Stimulated activated CD8-positive, alpha-beta memory T cell treated with anti-CD3 and anti-CD28 coated beads, Interleukin-2, amount 100 ng/mL, for 48 hours (primary cell): ENCODE results near the gene ELAPOR1.

Source experiments
- DNase-seq, 2 donors: peaks; one replicate each; pipeline ENCODE4 v3.0.0-alpha.2; 2020; ENCODE audit warnings: low read depth in 2 of 2

Gene ELAPOR1

DNA sequence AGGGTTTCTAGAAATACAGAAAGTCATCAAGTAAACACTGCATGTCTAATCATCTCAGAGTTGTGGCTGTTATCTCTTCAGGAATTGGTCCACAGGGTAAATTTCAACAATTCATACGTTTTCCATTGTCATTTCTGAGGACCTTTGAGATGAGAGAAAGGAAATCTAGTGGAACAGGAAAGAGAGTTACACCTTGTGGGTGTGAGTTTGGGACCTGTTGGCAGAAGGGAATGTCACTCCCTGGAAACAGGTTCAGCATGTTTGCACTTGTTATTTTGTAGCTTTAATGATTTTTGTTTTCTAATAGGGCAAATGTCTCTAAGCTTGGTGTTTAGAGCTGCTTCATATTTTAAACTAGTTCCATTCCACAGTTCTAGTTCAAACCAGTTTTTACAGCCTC, 17.8 kb upstream of the ELAPOR1 start:
- DNase-seq = no peak

GRCh38 chr1:109099938-109100773, 13.8 kb upstream of the ELAPOR1 start:
- peak; percentile 93 for DNase-seq

DNA sequence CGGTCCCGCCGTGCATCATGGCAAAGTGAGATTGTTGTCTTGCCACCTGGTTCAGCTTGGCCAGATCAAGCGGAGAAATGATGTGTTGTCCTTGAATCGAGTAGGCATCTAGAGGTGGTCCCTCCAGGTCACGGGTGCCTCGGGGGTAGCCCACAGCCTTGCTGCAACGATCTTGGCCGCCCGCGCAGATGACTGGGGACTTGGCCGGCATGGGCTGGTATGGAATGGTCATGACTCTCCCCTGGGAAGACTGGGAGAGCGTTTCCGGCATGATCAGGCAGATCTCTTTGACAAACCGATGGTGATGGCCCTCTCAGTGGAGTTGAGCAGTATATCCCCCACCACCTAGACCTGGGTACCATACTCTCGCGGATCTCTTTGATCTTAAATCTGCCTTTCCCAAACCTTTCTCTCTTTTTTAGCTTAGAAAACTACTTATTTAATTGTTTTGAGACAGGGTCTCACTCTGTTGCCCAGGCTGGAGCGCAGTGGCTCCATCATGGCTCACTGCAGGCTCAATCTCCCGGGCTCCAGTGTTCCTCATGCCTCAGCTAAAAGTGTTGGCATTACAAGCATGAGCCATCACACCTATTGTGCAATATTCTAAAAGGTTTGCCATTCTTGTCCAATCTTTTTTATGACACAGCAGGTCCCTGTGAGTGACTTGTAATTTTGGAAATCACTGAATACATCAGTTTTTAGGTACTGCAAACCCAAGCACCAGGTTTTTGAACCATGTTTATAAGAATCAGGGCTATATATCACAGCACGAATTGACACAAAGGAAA, 9.4 kb upstream of the ELAPOR1 start:
- no peak for DNase-seq

- DNase-seq = no peak
Observed at GRCh38 chr1:109105881-109106280, 8.0 kb upstream of the ELAPOR1 start.

GRCh38 chr1:109107785-109108184, 6.1 kb upstream of the ELAPOR1 start:
- no peak for DNase-seq

GRCh38 chr1:109109906-109110305, 4.0 kb upstream of the ELAPOR1 start:
- no peak for DNase-seq

- DNase-seq = no peak
Observed at GRCh38 chr1:109111386-109112055, 2.4 kb upstream of the ELAPOR1 start.

GRCh38 chr1:109112056-109112651, 1.8 kb upstream of the ELAPOR1 start:
- DNase-seq = no peak

- DNase-seq = peak; percentile 86 to 89
Observed at GRCh38 chr1:109112652-109113285, 1.1 kb upstream of the ELAPOR1 start.

- DNase-seq = no peak
Observed at GRCh38 chr1:109114342-109114674, 393 bp downstream of the ELAPOR1 start.

- no peak for DNase-seq
Observed at GRCh38 chr1:109115685-109116084, 1.8 kb downstream of the ELAPOR1 start.

DNA sequence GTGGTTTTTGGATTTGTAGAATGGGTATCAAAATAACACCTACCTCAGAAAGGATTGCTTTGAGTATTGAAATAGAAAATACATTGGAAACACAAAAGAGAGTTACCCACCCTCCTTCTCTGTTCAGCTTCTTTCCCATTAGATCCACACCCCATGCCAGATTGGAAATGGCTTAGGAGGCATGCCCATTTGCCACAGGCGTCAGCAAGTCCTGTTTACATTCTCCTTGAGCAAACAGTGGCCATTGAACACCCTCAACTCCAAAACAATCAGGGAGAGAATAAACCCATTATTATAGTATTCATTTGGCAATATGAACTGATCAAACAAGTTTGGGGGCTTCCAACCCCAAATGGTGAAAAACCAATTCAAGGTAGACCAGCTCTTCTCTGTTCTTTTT, 2.4 kb downstream of the ELAPOR1 start:
- DNase-seq = no peak

GRCh38 chr1:109118089-109118488, 4.2 kb downstream of the ELAPOR1 start:
- no peak for DNase-seq

DNA sequence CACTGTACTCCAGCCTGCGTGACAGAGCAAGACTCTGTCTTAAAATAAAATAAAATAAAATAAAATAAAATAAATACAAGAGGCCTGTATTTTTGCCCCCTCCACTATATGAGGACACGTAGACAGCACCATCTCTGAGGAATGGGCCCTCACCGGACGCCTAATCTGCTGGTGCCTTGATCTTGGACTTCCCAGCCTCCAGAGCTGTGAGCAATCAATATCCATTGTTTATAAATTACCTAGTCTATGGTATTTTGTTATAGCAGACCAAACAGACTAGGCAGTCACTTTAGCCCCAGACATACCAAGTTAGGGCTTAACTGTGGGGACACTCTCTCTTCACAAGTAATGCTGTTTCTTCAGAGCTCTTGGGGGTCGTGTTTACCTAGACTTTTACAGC, 6.4 kb downstream of the ELAPOR1 start:
- DNase-seq = no peak

DNA sequence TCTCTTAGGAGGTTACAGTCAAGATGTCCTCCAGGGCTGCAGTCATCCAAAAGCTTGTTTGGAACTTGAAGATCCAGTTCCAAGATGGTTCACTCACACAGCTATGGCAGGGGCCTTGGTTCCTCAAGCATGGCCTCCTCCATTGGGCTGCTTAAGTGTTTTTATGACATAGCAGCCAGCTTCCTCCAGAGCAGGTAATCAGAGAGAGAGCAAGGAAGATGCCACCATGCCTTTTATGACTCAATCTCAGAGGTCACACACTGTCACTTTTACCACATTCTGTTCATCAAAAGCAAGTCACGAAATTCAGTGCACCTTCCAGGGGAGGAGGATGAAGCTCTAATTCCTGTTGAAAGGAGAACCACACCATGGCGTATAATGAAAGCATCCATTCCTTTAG, 17.1 kb downstream of the ELAPOR1 start:
- no peak for DNase-seq

DNA sequence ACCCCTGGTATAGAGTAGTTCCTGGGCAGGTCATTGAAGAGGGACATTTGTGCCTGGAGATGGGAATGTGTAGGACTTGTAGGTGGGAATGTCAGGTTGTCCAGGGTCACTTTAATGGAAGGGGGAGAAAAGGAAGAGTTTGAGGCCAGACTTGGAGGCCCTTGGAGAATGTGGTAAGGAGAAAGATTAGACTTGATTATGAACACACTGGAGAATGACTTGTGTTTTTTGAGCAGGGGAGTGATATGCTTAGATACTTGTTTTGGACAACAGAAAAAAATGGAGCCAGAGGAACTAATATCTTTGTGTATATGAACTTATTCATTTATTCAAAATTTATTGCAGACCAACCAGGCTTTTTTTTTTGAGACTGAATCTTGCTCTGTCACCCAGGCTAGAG, 17.9 kb downstream of the ELAPOR1 start:
- DNase-seq = no peak

DNA sequence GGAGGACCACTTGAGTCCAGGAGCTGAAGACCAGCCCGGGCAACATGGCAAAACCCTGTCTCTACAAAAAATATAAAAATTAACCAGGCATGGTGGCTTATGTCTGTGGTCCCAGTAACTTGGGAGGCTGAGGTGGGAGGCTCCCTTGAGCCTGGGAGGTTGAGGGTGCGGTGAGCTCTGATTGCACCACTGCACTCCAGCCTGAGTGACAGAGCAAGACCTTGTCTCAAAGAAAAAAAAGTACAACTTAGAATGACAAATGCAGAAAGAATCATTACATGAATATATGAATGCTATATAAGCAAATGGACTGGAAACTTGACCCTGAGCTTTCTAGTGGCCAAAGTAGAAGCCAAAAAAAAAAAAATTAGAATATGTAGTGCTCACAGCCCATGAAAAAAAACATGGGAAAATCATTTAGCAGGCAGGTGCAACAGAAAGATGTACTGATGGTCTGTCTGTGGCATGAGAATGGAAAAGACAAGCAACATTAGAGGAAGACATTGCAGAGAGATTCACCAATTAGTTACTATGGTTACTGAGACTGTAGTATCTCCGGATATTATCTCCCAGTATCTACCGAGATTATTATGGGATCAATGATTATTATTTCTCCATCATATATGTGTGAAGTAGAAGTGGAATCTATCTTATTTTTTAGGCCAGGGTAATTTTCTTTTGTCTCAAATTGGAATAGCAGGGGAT, 19.2 kb downstream of the ELAPOR1 start:
- no peak for DNase-seq

DNA sequence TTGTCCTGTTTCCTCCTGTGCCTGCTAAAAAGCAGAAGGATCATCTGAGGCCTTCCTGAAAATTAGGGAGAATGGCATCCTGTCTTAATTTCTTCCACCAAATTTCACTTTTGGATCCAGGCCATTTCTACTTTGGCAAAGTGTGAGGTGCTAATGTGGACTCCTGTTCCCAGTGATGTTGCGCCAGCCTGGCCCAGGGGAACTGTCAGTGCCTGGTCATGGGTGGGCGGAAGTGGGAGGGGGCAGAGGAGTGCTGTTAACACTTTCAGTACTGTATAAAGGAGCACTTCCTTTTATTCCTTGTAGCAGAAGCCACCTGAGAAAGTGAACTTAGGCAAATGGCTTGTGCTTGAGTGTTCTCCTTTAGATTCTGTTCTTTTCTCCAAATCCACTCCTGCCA, 19.9 kb downstream of the ELAPOR1 start:
- DNase-seq = no peak

- no peak for DNase-seq
Observed at GRCh38 chr1:109134423-109134822, 20.5 kb downstream of the ELAPOR1 start.

GRCh38 chr1:109135940-109136339, 22.0 kb downstream of the ELAPOR1 start:
- no peak for DNase-seq

- DNase-seq = no peak
Observed at GRCh38 chr1:109136766-109137165, 22.9 kb downstream of the ELAPOR1 start.
